Measurements from ENCODE around the gene XPC. TPM values are rescaled to one million over a fixed set of nuclear protein-coding genes. Genes with fewer than 3 reads are reported as not detected.

XPC gene
- total RNA-seq, 1 experiment from 2014 or later: 15.1 TPM

DNA sequence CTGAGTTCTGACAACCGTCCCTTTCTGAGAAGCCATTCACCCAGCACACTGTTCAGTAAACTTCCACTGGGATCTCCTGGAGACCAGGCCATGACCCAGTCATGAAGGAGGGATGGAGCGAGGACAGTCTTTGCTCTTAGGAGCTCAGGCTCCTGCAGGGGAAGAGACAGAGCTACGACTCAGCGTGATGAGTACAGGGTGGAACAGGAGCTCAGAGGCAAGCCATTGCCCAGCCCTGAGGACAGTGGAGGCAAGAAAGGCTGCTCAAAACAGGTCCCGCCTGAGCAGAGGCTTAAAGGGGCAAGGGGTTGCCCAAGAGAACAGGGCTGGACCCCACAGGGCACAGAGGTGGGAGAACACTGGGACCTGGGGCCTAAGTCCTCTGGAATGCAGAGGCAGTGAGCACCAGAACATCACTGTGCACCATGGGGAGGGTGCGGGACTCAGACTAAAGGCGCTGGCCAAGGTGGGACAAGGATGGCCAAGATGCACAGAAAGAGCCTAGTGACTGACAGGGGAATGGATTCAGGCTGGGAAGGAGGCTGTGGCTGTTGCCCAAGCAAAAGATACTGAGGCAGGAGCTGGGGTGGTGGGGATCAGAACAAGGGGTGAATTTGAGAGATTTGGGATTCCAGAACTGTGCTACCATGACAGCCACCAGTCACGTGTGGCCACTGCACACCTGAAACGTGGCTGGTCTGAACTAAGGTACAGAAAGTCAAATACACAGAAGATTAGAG, 27.7 kb downstream of the XPC start:
- Histone ChIP-seq H3K4me1 (ENCODE audit: control insufficient read depth, insufficient read depth, low read length) (no peaks in the 10 kb centered on the region; the same call in 1 of the 2 replicates), H3K9me3 (ENCODE audit: control insufficient read depth, insufficient read depth, low read depth, low read length) (no peaks in the 10 kb centered on the region), H3K27me3 (ENCODE audit: control insufficient read depth, insufficient read depth, low read length) (no peaks in the 10 kb centered on the region), H3K27ac (ENCODE audit: low read length) (no peak overlapping the region), H3K36me3 (ENCODE audit: control insufficient read depth, insufficient read depth, low read length) (no peaks in the 10 kb centered on the region; the same call in 1 of the 2 replicates), H3K4me3 (ENCODE audit: low read depth in 2 of 2, low read length in 2 of 2) (no peak overlapping the region)
- DNase-seq (ENCODE audit: low read depth, low spot score) (no peak), ATAC-seq (no peak)
- ChIA-PET POLR2A (no interaction called here), CTCF (no interaction called here)
- TF ChIP-seq, protein P1, sequence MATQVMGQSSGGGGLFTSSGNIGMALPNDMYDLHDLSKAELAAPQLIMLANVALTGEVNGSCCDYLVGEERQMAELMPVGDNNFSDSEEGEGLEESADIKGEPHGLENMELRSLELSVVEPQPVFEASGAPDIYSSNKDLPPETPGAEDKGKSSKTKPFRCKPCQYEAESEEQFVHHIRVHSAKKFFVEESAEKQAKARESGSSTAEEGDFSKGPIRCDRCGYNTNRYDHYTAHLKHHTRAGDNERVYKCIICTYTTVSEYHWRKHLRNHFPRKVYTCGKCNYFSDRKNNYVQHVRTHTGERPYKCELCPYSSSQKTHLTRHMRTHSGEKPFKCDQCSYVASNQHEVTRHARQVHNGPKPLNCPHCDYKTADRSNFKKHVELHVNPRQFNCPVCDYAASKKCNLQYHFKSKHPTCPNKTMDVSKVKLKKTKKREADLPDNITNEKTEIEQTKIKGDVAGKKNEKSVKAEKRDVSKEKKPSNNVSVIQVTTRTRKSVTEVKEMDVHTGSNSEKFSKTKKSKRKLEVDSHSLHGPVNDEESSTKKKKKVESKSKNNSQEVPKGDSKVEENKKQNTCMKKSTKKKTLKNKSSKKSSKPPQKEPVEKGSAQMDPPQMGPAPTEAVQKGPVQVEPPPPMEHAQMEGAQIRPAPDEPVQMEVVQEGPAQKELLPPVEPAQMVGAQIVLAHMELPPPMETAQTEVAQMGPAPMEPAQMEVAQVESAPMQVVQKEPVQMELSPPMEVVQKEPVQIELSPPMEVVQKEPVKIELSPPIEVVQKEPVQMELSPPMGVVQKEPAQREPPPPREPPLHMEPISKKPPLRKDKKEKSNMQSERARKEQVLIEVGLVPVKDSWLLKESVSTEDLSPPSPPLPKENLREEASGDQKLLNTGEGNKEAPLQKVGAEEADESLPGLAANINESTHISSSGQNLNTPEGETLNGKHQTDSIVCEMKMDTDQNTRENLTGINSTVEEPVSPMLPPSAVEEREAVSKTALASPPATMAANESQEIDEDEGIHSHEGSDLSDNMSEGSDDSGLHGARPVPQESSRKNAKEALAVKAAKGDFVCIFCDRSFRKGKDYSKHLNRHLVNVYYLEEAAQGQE (IDR thresholded peaks at IDR 0.05; ENCODE audit: insufficient read depth in 1 of 2, low read depth in 2 of 2, low read length in 1 of 2): no peak
- TF ChIP-seq, protein P2, sequence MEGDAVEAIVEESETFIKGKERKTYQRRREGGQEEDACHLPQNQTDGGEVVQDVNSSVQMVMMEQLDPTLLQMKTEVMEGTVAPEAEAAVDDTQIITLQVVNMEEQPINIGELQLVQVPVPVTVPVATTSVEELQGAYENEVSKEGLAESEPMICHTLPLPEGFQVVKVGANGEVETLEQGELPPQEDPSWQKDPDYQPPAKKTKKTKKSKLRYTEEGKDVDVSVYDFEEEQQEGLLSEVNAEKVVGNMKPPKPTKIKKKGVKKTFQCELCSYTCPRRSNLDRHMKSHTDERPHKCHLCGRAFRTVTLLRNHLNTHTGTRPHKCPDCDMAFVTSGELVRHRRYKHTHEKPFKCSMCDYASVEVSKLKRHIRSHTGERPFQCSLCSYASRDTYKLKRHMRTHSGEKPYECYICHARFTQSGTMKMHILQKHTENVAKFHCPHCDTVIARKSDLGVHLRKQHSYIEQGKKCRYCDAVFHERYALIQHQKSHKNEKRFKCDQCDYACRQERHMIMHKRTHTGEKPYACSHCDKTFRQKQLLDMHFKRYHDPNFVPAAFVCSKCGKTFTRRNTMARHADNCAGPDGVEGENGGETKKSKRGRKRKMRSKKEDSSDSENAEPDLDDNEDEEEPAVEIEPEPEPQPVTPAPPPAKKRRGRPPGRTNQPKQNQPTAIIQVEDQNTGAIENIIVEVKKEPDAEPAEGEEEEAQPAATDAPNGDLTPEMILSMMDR (IDR thresholded peaks at IDR 0.05): no peak
- TF ChIP-seq SIN3A (IDR thresholded peaks at IDR 0.05; ENCODE audit: borderline replicate concordance, insufficient read depth, low read depth, low read length) (no peak), TCF7L2 (IDR thresholded peaks at IDR 0.05; ENCODE audit: low read depth, low read length) (no peak), POLR2AphosphoS5 (IDR thresholded peaks at IDR 0.05; ENCODE audit: low read depth, low read length) (no peak)
- no TSS peak for BruUV-seq (replicated peaks)
- in situ Hi-C loops (cut with HindIII; ENCODE audit: low pct_unique_long_range_greater_than_20kb, low sequenced_read_pairs): no loop called here
- intact Hi-C loops (cut with micrococcal nuclease; ENCODE audit: unreplicated experiment): no loop called here

DNA sequence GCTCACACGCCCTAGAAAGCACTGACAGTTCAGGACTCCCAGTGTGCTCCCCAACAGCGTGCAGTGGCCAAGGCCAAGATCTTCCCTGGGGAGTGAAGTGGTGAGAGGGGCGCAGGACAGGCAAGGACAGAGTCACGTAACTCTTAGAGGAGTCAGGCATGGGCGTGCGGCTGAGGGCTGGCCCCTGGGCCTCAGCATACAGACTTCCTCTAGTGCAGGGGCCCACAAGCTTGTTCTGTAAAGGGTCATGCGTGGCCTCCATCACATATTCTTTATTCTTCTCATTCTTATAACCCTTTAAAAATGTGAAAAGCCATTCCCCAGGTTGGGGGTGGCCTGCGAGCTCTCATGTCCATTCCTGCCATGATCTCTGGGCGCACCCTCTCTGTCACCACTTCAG, 28.3 kb downstream of the XPC start:
- DNase-seq (ENCODE audit: low read depth, low spot score): no peak
- ATAC-seq: no peak
- Histone ChIP-seq H3K27me3 (ENCODE audit: control insufficient read depth, insufficient read depth, low read length) (no peaks in the 10 kb centered on the region), H3K4me3 (ENCODE audit: low read depth in 2 of 2, low read length in 2 of 2) (no peak overlapping the region), H3K4me1 (ENCODE audit: control insufficient read depth, insufficient read depth, low read length) (peaks cover 6% of the 10 kb centered on the region), H3K36me3 (ENCODE audit: control insufficient read depth, insufficient read depth, low read length) (no peaks in the 10 kb centered on the region; the same call in 1 of the 2 replicates), H3K9me3 (ENCODE audit: control insufficient read depth, insufficient read depth, low read depth, low read length) (no peaks in the 10 kb centered on the region), H3K27ac (ENCODE audit: low read length) (no peak overlapping the region)
- ChIA-PET CTCF (no interaction called here), POLR2A (no interaction called here)
- intact Hi-C loops (cut with micrococcal nuclease; ENCODE audit: unreplicated experiment): no loop called here
- BruUV-seq (replicated peaks): no TSS peak
- TF ChIP-seq TCF7L2 (IDR thresholded peaks at IDR 0.05; ENCODE audit: low read depth, low read length) (no peak), SIN3A (IDR thresholded peaks at IDR 0.05; ENCODE audit: borderline replicate concordance, insufficient read depth, low read depth, low read length) (no peak), POLR2AphosphoS5 (IDR thresholded peaks at IDR 0.05; ENCODE audit: low read depth, low read length) (no peak)
- TF ChIP-seq, protein P1 (IDR thresholded peaks at IDR 0.05; ENCODE audit: insufficient read depth in 1 of 2, low read depth in 2 of 2, low read length in 1 of 2): no peak
- TF ChIP-seq, protein P2 (IDR thresholded peaks at IDR 0.05): no peak
- in situ Hi-C loops (cut with HindIII; ENCODE audit: low pct_unique_long_range_greater_than_20kb, low sequenced_read_pairs): no loop called here
